Measurements from ENCODE around the gene DCST1. TPM values are rescaled to one million over a fixed set of nuclear protein-coding genes. Genes with fewer than 3 reads are reported as not detected.
"Not testable (repeated sequence)": the region's sequence is repeated elsewhere in the genome, so short reads cannot be mapped to it uniquely, and the experiment has no call there.

Gene DCST1
- total RNA-seq (not detected in 2 replicates), polyA plus RNA-seq (not detected in 2 replicates), polyA minus RNA-seq (ENCODE audit: low replicate concordance) (not detected in 2 replicates)
- not detected in 2 replicates for polyA plus RNA-seq (2012)

GRCh38 chr1:155033524-155033923, at the start of gene DCST1, which contains the start of gene DCST2:
DCST1 (plus strand) TSS chr1:155033824; CDS start chr1:155034037, 213 bp downstream.
DCST2 (minus strand) TSS chr1:155033781; CDS start chr1:155033701, 80 bp downstream.
- no peak for DNase-seq (ENCODE audit: low read depth in 2 of 2)
- Histone ChIP-seq H3K4me3 (replicated peaks in 1 of 4; ENCODE audit: control extremely low read depth in 1 of 4, insufficient read depth in 1 of 4, low read depth in 3 of 4, low read length in 4 of 4) (no peak within 1 kb of the TSS), H3K4me2 (ENCODE audit: extremely low read depth, insufficient read depth, low read length) (no peak within 1 kb of the TSS), H3K36me3 (ENCODE audit: control insufficient read depth, insufficient read depth, low read length) (no peaks in the 10 kb centered on the region), H3K9ac (ENCODE audit: insufficient read depth, low read length) (no peak within 1 kb of the TSS), H3K9me3 (ENCODE audit: control insufficient read depth, insufficient read depth, low read depth, low read length) (no peaks in the 10 kb centered on the region), H2AFZ (ENCODE audit: low read length) (no peak within 1 kb of the TSS), H3K27me3 (ENCODE audit: control insufficient read depth, insufficient read depth, low read length) (peaks cover 8% of the 10 kb centered on the region), H3K79me2 (ENCODE audit: control insufficient read depth, insufficient read depth, low read length) (no peaks in the 10 kb centered on the region), H3K4me1 (ENCODE audit: control insufficient read depth, extremely low read depth, insufficient read depth, low read length) (no peaks in the 10 kb centered on the region), H3K27ac (ENCODE audit: insufficient read depth, low read length) (no peak within 1 kb of the TSS), H4K20me1 (ENCODE audit: control insufficient read depth, extremely low read depth, insufficient read depth, low read length) (no peaks in the 10 kb centered on the region)
- TF ChIP-seq EZH2 (IDR thresholded peaks at IDR 0.05; ENCODE audit: low read length, missing control alignments) (no peak), CTCF (conservative IDR thresholded peaks at IDR 0.05 in 1 of 2, IDR thresholded peaks at IDR 0.05 in 1 of 2; ENCODE audit: low read depth in 1 of 2, low read length in 2 of 2) (no peak)

- not testable (repeated sequence) for H3K4me3 ChIP-seq (replicated peaks in 1 of 4; ENCODE audit: control extremely low read depth in 1 of 4, insufficient read depth in 1 of 4, low read depth in 3 of 4, low read length in 4 of 4); H2AFZ ChIP-seq (ENCODE audit: low read length); H3K27me3 ChIP-seq (ENCODE audit: control insufficient read depth, insufficient read depth, low read length); H3K9ac ChIP-seq (ENCODE audit: insufficient read depth, low read length); H3K36me3 ChIP-seq (ENCODE audit: control insufficient read depth, insufficient read depth, low read length); H4K20me1 ChIP-seq (ENCODE audit: control insufficient read depth, extremely low read depth, insufficient read depth, low read length); DNase-seq (ENCODE audit: low read depth in 2 of 2); H3K4me1 ChIP-seq (ENCODE audit: control insufficient read depth, extremely low read depth, insufficient read depth, low read length); H3K4me2 ChIP-seq (ENCODE audit: extremely low read depth, insufficient read depth, low read length); H3K9me3 ChIP-seq (ENCODE audit: control insufficient read depth, insufficient read depth, low read depth, low read length); H3K27ac ChIP-seq (ENCODE audit: insufficient read depth, low read length)
- H3K79me2 ChIP-seq (ENCODE audit: control insufficient read depth, insufficient read depth, low read length): peaks cover 13% of the 10 kb centered on the region
Measured at GRCh38 chr1:154986736-154987135, 46.9 kb upstream of the DCST1 start.

- no peak overlapping the region for H2AFZ ChIP-seq (ENCODE audit: low read length)
- H3K4me1 ChIP-seq (ENCODE audit: control insufficient read depth, extremely low read depth, insufficient read depth, low read length): peaks cover 5% of the 10 kb centered on the region
- no peak overlapping the region for H3K9ac ChIP-seq (ENCODE audit: insufficient read depth, low read length)
- no peak overlapping the region for H3K4me2 ChIP-seq (ENCODE audit: extremely low read depth, insufficient read depth, low read length)
- H3K4me3 ChIP-seq (replicated peaks in 1 of 4; ENCODE audit: control extremely low read depth in 1 of 4, insufficient read depth in 1 of 4, low read depth in 3 of 4, low read length in 4 of 4): no peak overlapping the region
- peaks cover 8% of the 10 kb centered on the region for H3K36me3 ChIP-seq (ENCODE audit: control insufficient read depth, insufficient read depth, low read length)
- no peaks in the 10 kb centered on the region for H4K20me1 ChIP-seq (ENCODE audit: control insufficient read depth, extremely low read depth, insufficient read depth, low read length)
- H3K9me3 ChIP-seq (ENCODE audit: control insufficient read depth, insufficient read depth, low read depth, low read length): no peaks in the 10 kb centered on the region
- DNase-seq (ENCODE audit: low read depth in 2 of 2): peak in 1 of 2 donors; percentile 55
- no peaks in the 10 kb centered on the region for H3K27me3 ChIP-seq (ENCODE audit: control insufficient read depth, insufficient read depth, low read length)
- peaks cover 13% of the 10 kb centered on the region for H3K79me2 ChIP-seq (ENCODE audit: control insufficient read depth, insufficient read depth, low read length)
- TF ChIP-seq CTCF (conservative IDR thresholded peaks at IDR 0.05 in 1 of 2, IDR thresholded peaks at IDR 0.05 in 1 of 2; ENCODE audit: low read depth in 1 of 2, low read length in 2 of 2) (no peak), EZH2 (IDR thresholded peaks at IDR 0.05; ENCODE audit: low read length, missing control alignments) (no peak)
- H3K27ac ChIP-seq (ENCODE audit: insufficient read depth, low read length): no peak overlapping the region
Measured at GRCh38 chr1:154987326-154987725, 46.3 kb upstream of the DCST1 start.
